HG03457 (cell line): ENCODE data around the gene RTTN.
A peak's percentile ranks its signal among the peaks of the same experiment; 100 is the strongest.

Source experiments
- ATAC-seq: cut with Tn5 transposase; IDR thresholded peaks from one replicate; pipeline ENCODE4 v1.9.1; 2021; ENCODE audit warnings: moderate number of reproducible peaks; ENCODE audit not compliant: unreplicated experiment

The RTTN gene

DNA sequence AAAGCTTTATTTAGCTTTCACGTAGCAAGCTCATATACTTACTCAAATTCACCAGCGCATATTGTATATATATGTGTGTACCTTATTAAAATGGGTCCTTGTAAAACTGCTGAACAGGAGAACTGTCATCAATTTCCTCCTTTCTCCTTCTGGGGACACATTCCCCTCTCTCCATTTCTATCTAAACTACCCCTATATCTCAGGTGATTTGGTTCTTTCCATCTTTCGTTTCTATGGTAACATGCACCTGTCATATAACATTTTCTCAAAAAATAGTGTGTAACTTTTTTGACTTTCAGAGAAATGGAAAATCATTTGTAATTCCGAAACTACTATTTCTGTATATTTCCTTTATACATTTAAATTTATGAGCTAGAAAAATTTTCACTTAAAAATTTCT, 174.3 kb downstream of the RTTN start:
- no peak for ATAC-seq

DNA sequence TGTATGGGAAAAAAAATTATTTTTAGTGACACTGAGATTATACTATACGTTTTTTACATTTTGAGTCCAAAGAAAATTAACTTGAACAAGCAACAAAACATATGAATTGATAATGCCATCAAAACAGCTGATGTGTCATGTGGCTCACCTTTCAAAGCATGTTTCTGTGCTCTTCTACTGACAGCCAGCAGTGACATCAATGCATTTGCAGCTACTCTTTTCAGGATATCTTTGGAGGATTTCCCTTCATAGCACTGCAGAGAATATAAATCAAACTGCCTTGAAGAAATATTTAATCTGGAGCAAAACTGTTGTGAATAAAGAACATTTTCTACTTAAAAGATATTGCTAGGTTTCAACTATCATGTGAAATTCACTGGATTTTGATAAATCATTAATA, 174.8 kb downstream of the RTTN start:
- no peak for ATAC-seq

DNA sequence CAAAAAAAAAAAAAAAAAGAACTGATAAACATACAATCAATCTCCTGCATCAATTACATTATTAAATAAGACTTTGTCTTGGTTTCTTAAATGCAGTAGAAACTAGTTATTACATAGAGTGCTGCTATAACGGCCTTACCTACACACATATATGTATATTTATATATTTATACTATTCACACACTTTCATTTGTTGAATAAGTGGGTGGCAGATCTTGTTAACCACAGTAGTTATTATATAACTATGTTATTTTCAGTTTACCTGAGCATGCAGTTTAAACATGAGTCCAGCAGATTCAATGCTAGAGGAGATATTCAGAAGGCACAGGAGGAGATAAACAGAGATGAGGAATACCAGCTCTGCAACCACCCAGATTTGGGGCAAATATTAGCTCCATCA, 176.3 kb downstream of the RTTN start:
- ATAC-seq, result peak; percentile 51

DNA sequence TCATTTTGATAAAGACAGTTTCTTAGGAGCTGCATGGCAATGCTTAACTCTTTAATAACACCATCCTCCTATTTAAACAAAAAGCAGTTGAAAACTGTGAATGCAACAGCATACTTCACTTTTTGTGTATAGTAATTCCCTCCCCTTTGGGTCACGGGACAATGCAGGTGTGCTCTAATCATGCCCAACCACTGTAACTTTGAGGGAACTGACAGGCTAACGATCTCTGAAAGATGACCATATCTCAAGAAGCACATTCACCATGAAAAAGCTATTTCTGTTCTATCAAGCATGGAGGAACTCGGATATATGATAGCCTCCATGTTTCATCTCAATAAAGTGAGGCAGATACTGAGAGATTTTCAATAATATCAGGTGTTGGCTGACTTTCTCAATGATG, 176.8 kb downstream of the RTTN start:
- ATAC-seq, result peak; percentile 57

DNA sequence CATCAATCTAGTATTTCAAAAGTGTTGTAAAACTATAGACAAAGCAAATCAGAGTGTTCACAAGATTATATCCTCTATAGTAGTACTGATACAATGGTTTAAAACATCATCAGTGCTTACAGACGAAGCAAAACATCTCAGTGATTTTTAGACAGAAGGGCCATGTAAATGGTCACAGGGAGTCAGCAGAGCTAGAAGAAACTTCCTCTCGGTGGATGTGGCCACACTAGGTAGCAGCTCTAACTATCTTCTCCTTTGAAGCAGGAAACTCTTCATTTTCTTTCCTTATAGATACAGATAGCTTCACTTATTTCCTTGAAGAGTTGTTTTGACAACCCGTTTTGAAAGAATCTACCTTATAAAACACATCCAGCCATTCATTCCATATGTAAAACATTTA, 177.4 kb downstream of the RTTN start:
- no peak for ATAC-seq

DNA sequence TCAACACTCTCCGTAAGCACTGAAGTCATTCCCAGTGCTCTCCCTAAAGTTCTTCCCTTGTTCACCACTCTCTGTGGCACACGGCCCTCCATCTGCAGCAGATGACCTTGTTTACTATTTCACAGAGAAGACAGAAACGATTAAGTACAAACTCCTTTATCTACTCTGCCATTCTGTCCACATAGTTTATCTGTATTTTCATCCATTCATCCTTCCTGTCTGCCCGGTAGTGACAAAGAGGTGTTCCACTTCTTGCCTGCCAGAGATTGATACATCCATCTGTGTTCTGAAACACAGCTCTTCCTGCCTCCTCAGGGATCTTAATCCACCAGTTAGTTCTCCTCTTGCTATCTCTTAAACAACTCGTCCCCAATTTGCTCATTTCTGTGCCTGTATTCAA, 179.9 kb downstream of the RTTN start:
- no peak for ATAC-seq

DNA sequence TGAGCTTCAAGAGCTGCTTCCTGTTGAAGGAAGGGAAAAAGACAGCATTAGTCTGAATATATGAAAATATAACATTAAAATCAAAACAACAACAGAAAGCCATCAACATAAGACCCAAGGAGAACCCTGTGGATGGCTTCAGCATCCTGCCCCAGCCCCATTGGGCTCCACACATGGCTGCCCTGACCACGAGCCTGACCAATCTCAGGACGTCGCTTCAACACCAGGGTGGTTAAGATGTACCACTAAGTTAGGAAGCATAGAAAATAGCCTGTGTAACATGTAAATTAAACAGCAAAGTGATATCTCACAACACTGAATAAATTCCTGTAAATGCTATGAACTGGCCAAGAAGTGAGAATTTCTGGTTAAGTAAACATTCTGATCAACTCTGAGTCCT, 180.7 kb downstream of the RTTN start:
- no peak for ATAC-seq

DNA sequence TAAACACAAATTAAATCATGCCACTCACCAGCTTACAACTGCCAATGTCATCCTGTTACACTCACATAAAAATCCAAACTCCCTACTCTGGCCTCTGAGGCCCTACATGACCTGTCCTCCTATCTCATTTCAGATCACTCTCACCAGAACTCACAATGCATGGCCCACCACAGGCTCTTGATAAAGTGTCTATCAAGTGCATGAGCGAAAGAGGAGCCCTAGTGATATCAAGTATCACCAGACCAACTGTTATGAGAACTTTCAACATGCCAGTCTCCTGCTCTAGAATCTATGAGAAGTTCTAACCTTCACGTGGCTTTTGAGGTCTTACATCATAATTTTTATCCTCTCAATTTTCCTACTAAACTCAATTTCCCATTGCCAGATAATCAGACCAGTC, 181.4 kb downstream of the RTTN start:
- no peak for ATAC-seq

DNA sequence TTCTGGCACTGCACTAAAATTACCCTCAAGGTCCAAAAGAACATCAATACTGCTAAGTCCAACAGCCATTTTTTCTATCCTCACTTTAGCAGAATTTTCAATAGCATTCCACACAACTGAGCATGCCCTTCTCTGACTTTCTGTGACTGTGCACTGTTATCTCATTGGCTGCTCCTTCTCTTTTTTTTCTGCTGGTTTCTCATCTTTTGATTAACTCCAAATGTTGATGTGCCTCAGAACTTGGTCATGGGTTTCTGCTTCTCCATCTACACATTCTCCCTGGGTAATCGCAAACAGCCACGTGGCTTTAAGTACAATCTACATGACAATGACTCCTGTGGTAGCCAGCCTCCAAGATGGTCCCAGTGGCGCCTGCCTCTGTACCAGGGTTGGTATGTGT, 182.9 kb downstream of the RTTN start:
- no peak for ATAC-seq

DNA sequence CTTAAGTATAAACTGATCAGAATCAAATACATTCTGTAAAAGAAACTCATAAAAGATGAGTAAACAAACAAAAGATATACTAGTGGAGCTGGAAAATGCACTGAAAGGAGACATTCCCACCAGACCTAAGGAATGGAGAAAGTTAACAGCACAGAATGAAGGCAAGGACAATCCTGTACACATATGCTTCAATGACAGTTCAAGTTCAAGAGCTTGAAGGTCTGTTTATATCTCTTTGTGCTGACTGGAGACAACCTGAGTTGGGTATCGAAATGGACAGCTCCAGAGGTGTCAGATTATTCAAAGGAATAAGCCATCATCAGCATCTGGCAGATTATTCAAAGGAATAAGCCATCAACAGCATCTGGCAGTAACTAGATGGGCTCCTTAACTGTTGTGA, 184.0 kb downstream of the RTTN start:
- no peak for ATAC-seq

DNA sequence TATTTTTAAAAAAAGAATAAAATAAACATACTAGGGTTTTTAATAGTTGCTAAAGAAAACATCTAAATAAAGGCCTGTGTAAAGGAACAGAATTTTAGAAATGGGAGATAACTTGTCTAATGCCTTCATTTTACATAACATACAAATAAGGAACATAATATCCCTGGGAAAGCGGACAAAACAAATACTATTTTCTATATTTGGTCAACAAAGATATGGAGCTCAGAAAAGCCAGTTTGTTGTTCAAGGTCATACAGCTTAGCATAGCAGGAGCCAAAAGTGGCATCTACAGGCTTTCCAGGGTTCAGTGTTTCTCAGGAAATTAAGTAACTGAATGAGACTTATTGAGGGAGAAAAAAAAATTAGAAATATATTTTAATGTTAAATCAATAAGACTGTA, 184.4 kb downstream of the RTTN start:
- ATAC-seq, result no peak

DNA sequence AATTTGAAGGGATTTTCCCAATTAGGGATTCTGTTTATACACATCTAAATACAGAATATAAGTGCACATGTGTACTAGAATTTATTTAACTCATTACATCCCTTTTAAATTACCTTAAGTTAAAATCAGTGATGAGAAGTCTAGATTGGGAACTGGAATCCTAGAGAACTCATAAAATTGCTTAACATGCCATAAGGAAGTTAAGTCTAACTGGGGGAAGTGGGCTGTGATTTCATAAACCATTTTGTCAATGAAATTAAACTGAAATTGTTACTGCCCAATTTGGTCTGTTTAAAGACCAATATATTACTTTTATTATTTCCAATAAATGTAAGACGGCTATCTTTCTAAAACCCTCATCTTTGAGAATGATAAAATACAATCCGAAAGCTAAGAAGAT, 185.5 kb downstream of the RTTN start:
- ATAC-seq, result no peak

DNA sequence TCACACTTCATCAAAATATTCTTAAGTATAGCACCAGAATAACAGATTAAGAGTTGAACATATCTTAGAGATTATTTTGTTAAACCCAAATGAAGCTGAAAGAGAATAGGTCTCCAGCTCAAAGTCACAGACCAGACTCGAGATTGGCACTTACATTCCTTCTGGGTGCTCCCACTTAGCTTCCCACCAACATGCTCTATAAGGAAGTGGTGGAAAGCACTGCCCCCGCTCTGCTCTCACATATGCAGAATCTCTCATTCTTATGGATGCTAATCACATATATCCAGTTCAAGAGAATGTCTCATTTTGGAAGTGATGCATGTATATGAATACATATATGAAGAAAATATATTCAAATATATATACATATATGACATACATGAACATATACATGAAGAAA, 186.4 kb downstream of the RTTN start:
- no peak for ATAC-seq

DNA sequence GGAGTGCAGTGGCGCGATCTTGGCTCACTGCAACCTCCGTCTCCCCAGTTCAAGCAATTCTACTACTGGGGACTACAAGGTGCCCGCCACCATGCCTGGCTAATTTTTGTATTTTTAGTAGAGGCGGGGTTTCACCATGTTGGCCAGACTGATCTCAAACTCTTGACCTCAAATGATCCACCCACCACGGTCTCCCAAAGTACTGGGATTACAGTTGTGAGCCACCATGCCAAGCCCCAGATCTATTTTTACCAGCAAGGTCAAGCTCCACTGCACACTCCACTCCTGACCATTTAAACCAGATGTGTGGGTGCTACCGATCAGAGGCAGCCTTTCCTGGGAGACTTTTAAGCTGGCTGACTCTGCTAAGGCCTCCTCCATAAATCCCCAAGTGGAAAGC, 190.4 kb downstream of the RTTN start:
- no peak for ATAC-seq

DNA sequence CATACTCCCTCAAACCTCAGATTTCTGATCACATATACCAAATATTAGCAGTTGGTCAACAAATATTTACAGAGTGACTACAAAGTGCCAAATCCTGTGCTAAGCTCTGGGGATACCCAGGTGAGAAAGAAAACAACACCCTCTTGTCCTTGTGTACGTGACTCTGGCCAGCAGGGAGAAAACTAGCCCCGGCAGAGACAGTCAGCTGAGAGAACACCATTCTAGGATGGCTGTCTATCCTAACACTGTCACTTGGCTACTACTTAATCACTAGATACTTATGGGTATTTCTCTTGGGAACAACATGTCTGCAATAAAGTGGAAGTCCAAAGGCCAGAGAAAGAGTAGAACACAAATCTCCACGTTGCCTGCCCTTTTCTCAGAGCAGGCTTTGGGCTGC, 199.9 kb downstream of the RTTN start:
- no peak for ATAC-seq

DNA sequence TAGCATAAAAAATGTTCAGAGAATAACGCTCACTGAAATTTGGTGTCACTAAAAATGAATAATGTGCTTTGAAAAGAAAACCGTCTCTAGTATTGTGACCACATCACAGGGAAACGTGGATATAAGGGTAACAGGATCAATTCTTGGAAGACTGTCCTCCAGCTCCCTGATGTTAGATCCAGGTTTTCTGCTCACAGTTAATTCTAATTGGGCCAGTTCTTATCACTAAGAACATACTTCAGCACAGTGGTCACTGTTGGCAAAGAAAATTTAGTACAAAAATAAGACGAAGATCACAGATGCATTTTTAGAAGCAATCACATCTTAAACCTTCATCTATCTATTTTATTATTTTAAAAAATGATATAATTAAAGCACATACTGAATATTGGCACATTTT, 200.8 kb downstream of the RTTN start:
- ATAC-seq, result no peak

DNA sequence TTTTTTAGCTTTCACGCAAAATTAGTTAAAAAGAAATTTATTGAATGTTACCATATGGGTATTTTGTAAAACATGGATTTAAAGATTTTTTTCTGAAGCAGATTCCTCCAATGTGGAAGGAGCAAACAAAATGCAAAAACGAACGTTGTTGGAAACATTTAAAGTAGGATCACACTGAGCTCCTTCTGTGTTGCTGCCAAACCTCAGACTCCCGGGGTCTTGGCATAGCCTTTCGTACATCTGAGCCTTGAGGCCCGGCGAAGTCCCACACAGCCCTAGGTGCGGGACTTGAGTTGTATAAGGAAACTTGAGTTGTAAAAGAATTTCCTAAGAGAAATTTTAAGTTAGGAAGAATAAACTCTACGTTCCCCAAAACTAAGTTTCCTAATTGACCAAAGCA, 205.8 kb downstream of the RTTN start:
- ATAC-seq, result no peak

DNA sequence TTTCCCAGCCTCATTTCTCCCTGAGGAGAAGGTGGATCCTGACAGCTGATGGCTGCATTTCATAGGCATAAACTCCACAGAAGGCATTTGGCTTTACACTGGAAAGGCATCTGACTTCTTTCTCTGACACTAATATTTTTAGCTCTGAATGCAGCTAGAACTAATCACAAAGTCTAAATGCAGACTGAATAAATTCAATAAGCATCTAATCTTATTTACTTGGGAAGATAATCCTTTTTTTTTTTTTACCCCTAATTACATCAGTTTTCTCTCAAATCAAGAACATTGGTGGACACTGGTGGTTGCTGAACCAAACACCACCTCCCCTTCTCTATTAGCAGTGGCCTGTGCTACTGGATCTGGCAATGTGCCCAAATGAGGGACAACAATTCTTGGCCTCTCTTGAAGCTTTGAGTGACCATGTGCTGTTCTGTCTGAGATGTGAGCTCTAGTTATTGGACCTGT, 206.9 kb downstream of the RTTN start:
- no peak for ATAC-seq

DNA sequence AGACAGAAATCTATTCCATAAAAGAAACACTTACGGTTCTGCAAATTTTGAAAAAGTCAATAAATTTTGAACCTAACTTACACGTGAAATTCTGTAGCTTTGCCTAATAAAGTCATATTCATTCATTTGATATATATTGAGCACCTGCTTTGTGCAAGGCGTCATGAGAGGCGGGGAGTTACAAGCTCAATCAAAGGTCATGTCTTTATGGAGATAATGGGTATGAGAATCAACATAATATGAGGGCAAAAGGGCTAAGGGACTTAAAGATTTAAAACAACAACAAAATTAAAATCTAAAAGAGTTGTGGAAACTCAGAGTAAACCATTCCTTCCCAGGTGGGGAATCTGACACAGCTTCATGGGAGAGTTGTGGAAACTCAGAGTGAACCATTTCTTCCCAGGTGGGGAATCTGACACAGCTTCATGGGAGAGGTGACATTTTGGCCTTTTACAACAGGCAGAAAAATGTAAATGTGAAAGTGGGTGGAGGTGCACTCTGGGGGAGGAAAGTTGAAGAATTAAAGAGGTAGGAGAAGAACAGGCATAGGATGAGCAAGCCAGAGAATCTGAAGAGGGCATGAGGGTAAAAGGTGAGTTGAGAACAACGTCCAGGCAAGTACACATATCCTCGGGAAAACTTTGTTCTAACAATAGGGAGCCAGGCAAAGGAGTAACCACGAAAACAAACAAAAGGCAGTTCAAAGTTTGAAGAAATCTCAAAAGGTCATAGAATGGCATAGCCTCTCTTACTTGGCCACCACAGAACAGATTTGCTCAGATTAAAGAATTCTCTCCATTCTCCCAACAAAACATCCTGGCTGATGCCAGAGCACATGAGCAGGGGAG, 208.3 kb downstream of the RTTN start:
- no peak for ATAC-seq

DNA sequence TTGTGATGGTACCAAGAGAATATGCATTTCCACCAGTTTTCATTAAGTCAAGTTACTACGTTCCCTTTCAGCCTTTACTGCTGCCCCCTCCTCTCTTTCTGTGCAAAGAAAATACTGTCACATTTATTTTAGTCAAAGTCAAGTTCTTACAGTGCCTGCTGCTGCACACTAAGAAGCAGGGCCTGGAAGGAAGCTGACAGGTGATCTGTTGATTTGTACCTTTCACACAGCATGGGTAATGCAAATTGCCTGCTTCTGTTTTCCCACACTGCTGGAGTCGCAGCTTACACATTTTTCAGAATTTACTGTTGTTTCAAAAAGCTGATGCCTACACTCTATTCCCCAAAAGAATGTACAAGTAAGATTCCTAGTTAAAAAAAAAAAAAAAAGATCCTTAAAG, 209.1 kb downstream of the RTTN start:
- ATAC-seq, result no peak

DNA sequence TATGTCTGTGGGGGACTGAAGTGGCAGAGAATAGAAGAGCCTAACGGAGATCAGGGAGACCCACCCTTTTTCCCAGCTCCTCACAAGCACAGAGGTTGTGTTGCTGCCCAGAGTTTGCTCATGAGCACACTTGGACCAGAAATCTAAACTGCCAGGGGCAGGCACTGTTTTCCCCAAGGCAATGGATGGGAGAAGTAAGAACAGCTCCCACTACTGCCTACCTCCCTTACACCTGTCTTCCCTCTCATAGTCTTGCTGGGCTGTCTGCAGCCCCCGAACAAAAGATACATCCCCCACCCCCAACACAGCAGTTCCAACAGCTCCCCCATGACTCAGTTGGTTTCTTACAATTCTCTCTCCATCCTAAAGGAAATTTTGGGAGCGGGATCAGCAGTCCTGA, 209.7 kb downstream of the RTTN start:
- no peak for ATAC-seq

DNA sequence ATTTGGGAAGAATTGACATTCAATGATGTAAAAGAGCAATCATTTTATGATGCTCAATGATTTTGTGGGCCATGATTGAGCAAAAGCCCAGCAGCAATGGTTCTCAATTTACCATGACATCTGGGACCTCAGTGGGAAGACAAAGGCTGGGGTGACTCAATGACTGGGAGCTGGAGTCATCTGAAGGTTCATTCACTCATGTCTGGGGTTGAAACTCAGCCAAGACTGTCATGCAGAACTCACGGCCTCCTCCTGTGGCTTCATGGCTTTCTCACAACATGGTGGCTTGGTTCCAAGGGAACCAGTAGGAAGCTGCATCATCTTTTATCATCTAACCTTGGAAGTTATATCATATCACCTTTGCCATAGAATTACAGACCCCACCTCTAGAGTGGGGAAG, 212.7 kb downstream of the RTTN start:
- ATAC-seq, result no peak

DNA sequence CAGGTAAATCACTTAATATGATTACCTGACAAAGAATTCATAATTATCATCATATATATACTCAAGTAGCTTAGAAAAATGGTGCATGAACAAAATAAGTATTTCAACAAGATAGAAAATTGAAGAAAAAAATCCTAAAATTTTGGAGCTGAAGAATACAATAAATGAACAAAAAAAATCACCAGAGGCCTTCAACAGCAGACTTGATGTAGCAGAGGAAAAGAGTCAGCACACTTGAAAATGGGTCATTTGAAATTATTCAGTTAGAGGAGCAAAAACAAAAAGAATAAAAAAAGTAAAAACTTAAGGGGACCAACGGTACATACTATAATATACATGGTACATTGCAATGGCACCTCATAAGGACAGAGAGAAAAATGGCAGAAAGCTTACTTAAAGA, 217.6 kb downstream of the RTTN start:
- ATAC-seq, result no peak
